ENCODE results near the gene IGF1R.

GRCh38 chr15:98923171-98923570, 274.8 kb downstream of the IGF1R start:
- TF ChIP-seq POLR2A (IDR thresholded peaks at IDR 0.05; ENCODE audit: low read length): no peak
- no peak for TF ChIP-seq GATA1 (IDR thresholded peaks at IDR 0.05; ENCODE audit: low read depth, low read length)
